Measurements from ENCODE around the gene GABRR2.
A peak's percentile ranks its signal among the peaks of the same experiment; 100 is the strongest.

GABRR2 gene

DNA sequence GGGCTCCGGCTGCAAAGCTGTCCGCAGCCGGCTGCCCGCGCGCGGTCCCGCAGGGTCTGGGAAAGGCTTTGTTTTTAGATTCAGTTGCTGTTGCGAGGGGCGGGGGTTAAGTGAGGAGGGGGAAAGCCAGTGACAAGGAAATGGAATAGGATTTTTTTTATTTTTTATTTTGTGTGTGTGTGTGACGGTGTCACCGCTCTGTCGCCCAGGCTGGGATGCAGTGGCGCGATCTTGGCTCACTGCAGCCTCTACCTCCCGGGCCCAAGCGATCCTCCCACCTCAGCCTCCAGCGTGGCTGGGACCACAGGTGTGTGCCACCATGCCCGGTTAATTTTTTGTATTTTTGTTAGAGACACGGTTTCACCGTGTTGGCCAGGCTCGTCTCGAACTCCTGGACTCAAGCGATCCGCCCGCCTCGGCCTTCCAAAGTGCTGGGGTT, 38.0 kb upstream of the GABRR2 start:
- Histone ChIP-seq H3K4me3 (peak overlapping the region; percentile 79), H3K27ac (peak overlapping the region; percentile 98), H3K4me1 (peaks cover 56% of the 10 kb centered on the region), H3K9ac (peak overlapping the region; percentile 97), H3K4me2 (peak overlapping the region; percentile 78), H3K36me3 (no peaks in the 10 kb centered on the region; the same call in 1 of the 2 replicates), H3K27me3 (no peaks in the 10 kb centered on the region), H3K9me3 (no peaks in the 10 kb centered on the region), H4K20me1 (peaks cover 12% of the 10 kb centered on the region)
- no peak for TF ChIP-seq Cebpa-rat (IDR thresholded peaks at IDR 0.05)

GRCh38 chr6:89352278-89353117, 37.4 kb upstream of the GABRR2 start, which contains the start of gene UBE2J1:
Gene UBE2J1, minus strand, starts transcription at chr6:89352722. Its CDS starts 153 bp downstream, at chr6:89352569.
- peak within 1 kb of the TSS; percentile 79 for H3K4me3 ChIP-seq
- H3K4me1 ChIP-seq, result peaks cover 58% of the 10 kb centered on the region
- H4K20me1 ChIP-seq, result peaks cover 19% of the 10 kb centered on the region
- peak; percentile 44; the same call in 1 of the 2 replicates for TF ChIP-seq Cebpa-rat (IDR thresholded peaks at IDR 0.05)
- H3K27ac ChIP-seq, result peak within 1 kb of the TSS; percentile 98
- H3K9ac ChIP-seq, result peak within 1 kb of the TSS; percentile 97
- no peaks in the 10 kb centered on the region; the same call in 1 of the 2 replicates for H3K36me3 ChIP-seq
- peak within 1 kb of the TSS; percentile 78 for H3K4me2 ChIP-seq
- no peaks in the 10 kb centered on the region for H3K9me3 ChIP-seq
- H3K27me3 ChIP-seq, result no peaks in the 10 kb centered on the region

DNA sequence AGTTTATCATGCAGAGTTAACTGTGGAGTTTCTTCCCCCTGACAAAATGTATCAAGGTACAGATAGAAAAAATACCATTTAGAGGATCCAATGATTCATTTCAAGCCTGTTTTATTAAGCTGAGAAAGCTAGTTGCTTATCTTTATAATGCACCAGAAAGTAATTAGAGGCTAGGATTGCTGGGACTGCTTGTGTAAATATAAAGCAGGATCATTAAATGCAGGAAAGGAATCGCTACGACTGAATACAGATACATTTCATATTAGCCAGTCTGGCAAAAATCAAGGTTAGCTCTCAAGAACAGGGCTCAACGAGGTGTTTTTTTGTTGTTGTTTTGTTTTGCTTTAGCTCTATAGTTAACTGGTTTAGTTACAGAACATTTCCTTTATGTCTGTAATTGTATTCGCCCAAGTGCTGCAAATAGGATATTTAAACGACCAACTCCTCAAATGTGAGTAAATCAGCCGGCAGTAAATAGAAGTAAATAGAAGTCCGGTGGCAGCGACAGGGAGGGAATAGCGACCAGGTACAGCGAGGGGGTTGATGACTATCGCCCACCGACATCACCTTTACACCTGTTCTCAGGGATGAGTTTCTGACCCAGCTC, 36.7 kb upstream of the GABRR2 start:
- peaks cover 65% of the 10 kb centered on the region for H3K4me1 ChIP-seq
- peak overlapping the region; percentile 79 for H3K4me3 ChIP-seq
- peak overlapping the region; percentile 98 for H3K27ac ChIP-seq
- H3K9ac ChIP-seq, result peak overlapping the region; percentile 97
- peaks cover 26% of the 10 kb centered on the region for H4K20me1 ChIP-seq
- TF ChIP-seq Cebpa-rat (IDR thresholded peaks at IDR 0.05), result no peak
- H3K27me3 ChIP-seq, result no peaks in the 10 kb centered on the region
- no peaks in the 10 kb centered on the region for H3K9me3 ChIP-seq
- peak overlapping the region; percentile 78 for H3K4me2 ChIP-seq
- H3K36me3 ChIP-seq, result no peaks in the 10 kb centered on the region; the same call in 1 of the 2 replicates

- no peak for TF ChIP-seq Cebpa-rat (IDR thresholded peaks at IDR 0.05)
- peak overlapping the region; percentile 98 for H3K27ac ChIP-seq
- H3K9me3 ChIP-seq, result no peaks in the 10 kb centered on the region
- no peaks in the 10 kb centered on the region for H3K27me3 ChIP-seq
- peaks cover 58% of the 10 kb centered on the region for H3K4me1 ChIP-seq
- H3K4me3 ChIP-seq, result peak overlapping the region; percentile 79
- H4K20me1 ChIP-seq, result peaks cover 40% of the 10 kb centered on the region
- peak overlapping the region; percentile 97 for H3K9ac ChIP-seq
- no peaks in the 10 kb centered on the region; the same call in 1 of the 2 replicates for H3K36me3 ChIP-seq
- H3K4me2 ChIP-seq, result peak overlapping the region; percentile 78
Observed at GRCh38 chr6:89350281-89350966, 35.3 kb upstream of the GABRR2 start.

GRCh38 chr6:89348372-89348771, 33.3 kb upstream of the GABRR2 start:
- no peak overlapping the region for H3K9ac ChIP-seq
- H3K36me3 ChIP-seq, result no peaks in the 10 kb centered on the region; the same call in 1 of the 2 replicates
- H4K20me1 ChIP-seq, result peaks cover 60% of the 10 kb centered on the region
- H3K4me1 ChIP-seq, result peaks cover 45% of the 10 kb centered on the region
- H3K27me3 ChIP-seq, result no peaks in the 10 kb centered on the region
- H3K4me2 ChIP-seq, result peak overlapping the region; percentile 78
- TF ChIP-seq Cebpa-rat (IDR thresholded peaks at IDR 0.05), result no peak
- H3K9me3 ChIP-seq, result no peaks in the 10 kb centered on the region
- H3K27ac ChIP-seq, result peak overlapping the region; percentile 98
- 0 out of 2 replicates have a peak overlapping the region, but pooled peaks have one; percentile 11 for H3K4me3 ChIP-seq

DNA sequence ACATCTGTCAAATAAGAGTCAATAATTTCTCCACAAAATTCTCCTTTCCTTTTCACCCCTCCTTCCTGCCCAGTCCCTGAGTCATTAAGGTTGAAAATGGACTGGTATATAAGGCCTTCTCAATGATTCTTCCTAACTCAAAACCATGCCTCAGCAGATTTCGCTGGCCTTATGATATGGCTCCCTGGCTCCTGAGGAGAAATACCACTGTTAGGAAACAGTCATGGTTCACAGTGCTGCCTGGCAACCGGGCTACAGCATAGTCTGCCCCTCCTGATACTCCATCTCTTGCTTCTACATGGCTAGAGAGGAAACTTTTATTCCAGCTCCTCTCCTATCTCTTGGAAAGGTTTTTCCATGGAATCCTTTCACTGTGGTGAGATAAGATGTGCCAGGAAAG, 32.7 kb upstream of the GABRR2 start:
- Histone ChIP-seq H3K9ac (no peak overlapping the region), H3K4me1 (peaks cover 45% of the 10 kb centered on the region), H3K27me3 (no peaks in the 10 kb centered on the region), H3K36me3 (no peaks in the 10 kb centered on the region; the same call in 1 of the 2 replicates), H3K4me3 (0 out of 2 replicates have a peak overlapping the region, but pooled peaks have one; percentile 11), H4K20me1 (peaks cover 66% of the 10 kb centered on the region), H3K9me3 (no peaks in the 10 kb centered on the region), H3K4me2 (peak overlapping the region; percentile 78), H3K27ac (peak overlapping the region; percentile 98; the same call in 1 of the 2 replicates)
- TF ChIP-seq Cebpa-rat (IDR thresholded peaks at IDR 0.05), result no peak

DNA sequence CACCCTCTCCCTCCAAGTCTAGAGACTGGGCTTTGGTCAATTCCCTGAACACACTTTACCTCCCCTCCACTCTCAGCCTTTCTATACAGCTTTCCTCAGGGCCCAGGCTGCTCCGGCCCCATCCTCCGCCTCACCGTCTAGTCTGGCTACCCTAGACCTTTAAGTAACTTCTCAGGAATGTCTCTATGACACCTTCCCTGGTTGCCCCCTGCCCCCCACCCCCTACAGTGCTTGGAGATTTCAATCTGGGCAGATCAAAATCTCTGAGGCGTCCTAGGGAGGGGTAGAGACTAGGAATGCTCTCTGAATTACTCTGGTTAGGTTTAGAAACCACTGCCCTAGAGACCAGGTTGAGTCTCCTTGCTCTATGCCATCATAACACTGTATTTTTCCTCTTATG, 31.3 kb upstream of the GABRR2 start:
- Histone ChIP-seq H3K9ac (no peak overlapping the region), H3K9me3 (no peaks in the 10 kb centered on the region), H3K4me3 (no peak overlapping the region), H3K4me2 (no peak overlapping the region), H4K20me1 (peaks cover 76% of the 10 kb centered on the region), H3K27ac (no peak overlapping the region), H3K27me3 (no peaks in the 10 kb centered on the region), H3K4me1 (peaks cover 45% of the 10 kb centered on the region), H3K36me3 (peaks cover 9% of the 10 kb centered on the region)
- no peak for TF ChIP-seq Cebpa-rat (IDR thresholded peaks at IDR 0.05)

GRCh38 chr6:89339565-89339964, 24.5 kb upstream of the GABRR2 start:
- H4K20me1 ChIP-seq, result peaks cover 60% of the 10 kb centered on the region
- no peak overlapping the region for H3K4me3 ChIP-seq
- H3K4me2 ChIP-seq, result no peak overlapping the region
- no peaks in the 10 kb centered on the region for H3K4me1 ChIP-seq
- H3K9ac ChIP-seq, result no peak overlapping the region
- TF ChIP-seq Cebpa-rat (IDR thresholded peaks at IDR 0.05), result no peak
- H3K27me3 ChIP-seq, result no peaks in the 10 kb centered on the region
- no peaks in the 10 kb centered on the region for H3K9me3 ChIP-seq
- no peak overlapping the region for H3K27ac ChIP-seq
- peaks cover 61% of the 10 kb centered on the region for H3K36me3 ChIP-seq

- peaks cover 30% of the 10 kb centered on the region for H4K20me1 ChIP-seq
- no peak overlapping the region for H3K27ac ChIP-seq
- H3K4me1 ChIP-seq, result no peaks in the 10 kb centered on the region
- no peaks in the 10 kb centered on the region for H3K27me3 ChIP-seq
- no peak overlapping the region for H3K4me2 ChIP-seq
- no peak for TF ChIP-seq Cebpa-rat (IDR thresholded peaks at IDR 0.05)
- peaks cover 73% of the 10 kb centered on the region for H3K36me3 ChIP-seq
- H3K9ac ChIP-seq, result no peak overlapping the region
- H3K9me3 ChIP-seq, result no peaks in the 10 kb centered on the region
- H3K4me3 ChIP-seq, result no peak overlapping the region
Observed at GRCh38 chr6:89335164-89335563, 20.1 kb upstream of the GABRR2 start.

All from BLaER1 (cell line).